Fibroblast of pulmonary artery (primary cell): Measurements from ENCODE around the gene RPUSD1.

Experiments
- DNase-seq: peaks from one replicate; pipeline ENCODE4 v3.0.0-alpha.2; 2010; ENCODE audit warnings: low read depth
- H3K4me3 ChIP-seq: replicated peaks from 2 replicates; pipeline ENCODE4 v1.5.1; 2011; ENCODE audit warnings: low read depth, mild to moderate bottlenecking, control low read depth, low read length, moderate library complexity
- TF ChIP-seq, protein P1 (sequence below): IDR thresholded peaks from 2 replicates; pipeline ENCODE4 v1.5.1; 2011; ENCODE audit warnings: mild to moderate bottlenecking, control low read depth, low read length, inconsistent platforms; ENCODE audit errors: missing control alignments

Gene RPUSD1

DNA sequence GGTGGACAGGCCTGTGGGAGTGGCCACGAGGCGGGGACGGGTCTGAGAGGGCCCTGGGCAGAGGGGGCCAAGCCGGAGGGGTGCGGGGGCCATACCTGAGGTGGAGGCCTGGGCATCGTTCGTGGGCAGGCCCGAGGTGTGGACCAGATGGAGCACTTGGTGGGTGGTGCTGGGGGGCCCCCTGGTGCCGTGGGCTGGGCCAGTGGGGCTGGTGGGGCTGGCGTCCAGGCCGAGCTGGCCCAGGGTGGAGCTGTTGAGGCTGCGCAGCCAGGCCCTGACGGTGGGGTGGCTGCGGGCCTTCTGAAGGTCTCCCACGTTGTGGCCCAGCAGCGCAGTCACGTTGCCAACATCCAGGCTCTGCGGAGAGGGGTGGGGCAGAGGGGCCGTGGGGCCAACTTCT lies 18.2 kb downstream of the RPUSD1 start:
- DNase-seq = no peak
- TF ChIP-seq, protein P1, sequence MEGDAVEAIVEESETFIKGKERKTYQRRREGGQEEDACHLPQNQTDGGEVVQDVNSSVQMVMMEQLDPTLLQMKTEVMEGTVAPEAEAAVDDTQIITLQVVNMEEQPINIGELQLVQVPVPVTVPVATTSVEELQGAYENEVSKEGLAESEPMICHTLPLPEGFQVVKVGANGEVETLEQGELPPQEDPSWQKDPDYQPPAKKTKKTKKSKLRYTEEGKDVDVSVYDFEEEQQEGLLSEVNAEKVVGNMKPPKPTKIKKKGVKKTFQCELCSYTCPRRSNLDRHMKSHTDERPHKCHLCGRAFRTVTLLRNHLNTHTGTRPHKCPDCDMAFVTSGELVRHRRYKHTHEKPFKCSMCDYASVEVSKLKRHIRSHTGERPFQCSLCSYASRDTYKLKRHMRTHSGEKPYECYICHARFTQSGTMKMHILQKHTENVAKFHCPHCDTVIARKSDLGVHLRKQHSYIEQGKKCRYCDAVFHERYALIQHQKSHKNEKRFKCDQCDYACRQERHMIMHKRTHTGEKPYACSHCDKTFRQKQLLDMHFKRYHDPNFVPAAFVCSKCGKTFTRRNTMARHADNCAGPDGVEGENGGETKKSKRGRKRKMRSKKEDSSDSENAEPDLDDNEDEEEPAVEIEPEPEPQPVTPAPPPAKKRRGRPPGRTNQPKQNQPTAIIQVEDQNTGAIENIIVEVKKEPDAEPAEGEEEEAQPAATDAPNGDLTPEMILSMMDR = no peak
- H3K4me3 ChIP-seq = no peak overlapping the region

DNA sequence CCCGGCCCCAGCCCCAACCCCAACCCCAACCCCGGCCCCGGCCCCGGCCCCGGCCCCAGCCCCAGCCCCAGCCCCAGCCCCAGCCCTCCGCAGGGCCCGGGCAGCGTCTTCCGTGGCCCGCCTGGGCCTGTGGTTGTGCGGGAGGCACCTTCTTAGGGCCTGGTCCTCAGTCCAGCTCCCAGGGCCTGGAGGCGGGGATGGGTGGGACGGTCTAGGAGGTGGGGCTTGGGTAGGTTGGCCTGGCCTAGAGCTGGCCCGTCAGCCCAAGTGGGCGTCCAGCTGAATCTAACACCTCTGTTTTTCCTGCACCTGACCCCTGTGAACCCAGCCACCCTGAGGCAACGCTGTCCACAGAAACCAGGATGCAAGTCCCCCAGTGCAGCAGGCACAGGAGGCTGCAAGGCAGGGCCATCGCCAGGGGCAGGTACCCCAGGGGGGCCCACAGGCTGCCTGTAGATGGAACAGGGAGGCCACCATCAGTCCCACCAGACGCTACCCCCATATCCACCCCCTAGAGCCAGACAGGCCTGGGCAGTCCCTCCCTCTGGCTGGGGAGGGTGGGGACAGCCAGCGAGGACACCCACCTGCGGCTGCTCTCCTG lies 18.9 kb downstream of the RPUSD1 start:
- H3K4me3 ChIP-seq = no peak overlapping the region
- DNase-seq = no peak
- TF ChIP-seq, protein P1 = no peak

DNA sequence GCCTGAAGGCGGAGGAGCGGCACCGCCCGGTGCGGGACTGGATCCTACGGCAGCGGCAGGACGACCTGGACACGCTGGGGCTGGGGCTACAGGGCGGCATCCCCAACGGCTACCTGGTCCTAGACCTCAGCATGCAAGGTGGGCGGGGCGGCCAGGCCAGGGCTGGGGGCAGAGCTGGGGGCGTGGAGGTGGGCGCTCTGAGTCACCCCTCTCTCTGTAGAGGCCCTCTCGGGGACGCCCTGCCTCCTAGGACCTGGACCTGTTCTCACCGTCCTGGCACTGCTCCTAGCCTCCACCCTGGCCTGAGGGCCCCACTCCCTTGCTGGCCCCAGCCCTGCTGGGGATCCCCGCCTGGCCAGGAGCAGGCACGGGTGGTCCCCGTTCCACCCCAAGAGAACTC lies 19.8 kb downstream of the RPUSD1 start:
- H3K4me3 ChIP-seq = no peak overlapping the region
- no peak for DNase-seq
- TF ChIP-seq, protein P1 = no peak

DNA sequence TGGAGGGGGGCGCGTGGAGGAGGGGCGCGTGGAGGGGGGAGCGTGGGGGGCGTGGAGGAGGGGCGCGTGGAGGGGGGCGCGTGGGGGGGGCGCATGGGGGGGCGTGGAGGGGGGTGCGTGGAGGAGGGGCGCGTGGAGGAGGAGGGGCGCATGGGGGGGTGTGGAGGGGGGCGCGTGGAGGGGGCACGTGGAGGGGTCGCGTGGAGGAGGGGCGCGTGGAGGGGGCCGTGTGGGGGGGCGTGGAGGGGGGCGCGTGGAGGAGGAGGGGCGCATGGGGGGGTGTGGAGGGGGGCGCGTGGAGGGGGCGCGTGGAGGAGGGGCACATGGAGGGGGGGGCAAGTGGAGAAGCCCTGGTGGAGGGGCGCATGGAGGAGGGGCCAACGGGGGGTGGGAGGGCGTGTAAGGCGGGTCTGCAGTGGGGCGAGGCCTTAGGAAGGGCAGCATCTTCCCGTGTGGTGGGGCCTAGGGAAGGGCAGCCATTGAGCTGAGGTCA lies 20.4 kb downstream of the RPUSD1 start:
- H3K4me3 ChIP-seq = no peak overlapping the region
- DNase-seq = no peak
- TF ChIP-seq, protein P1 = no peak

DNA sequence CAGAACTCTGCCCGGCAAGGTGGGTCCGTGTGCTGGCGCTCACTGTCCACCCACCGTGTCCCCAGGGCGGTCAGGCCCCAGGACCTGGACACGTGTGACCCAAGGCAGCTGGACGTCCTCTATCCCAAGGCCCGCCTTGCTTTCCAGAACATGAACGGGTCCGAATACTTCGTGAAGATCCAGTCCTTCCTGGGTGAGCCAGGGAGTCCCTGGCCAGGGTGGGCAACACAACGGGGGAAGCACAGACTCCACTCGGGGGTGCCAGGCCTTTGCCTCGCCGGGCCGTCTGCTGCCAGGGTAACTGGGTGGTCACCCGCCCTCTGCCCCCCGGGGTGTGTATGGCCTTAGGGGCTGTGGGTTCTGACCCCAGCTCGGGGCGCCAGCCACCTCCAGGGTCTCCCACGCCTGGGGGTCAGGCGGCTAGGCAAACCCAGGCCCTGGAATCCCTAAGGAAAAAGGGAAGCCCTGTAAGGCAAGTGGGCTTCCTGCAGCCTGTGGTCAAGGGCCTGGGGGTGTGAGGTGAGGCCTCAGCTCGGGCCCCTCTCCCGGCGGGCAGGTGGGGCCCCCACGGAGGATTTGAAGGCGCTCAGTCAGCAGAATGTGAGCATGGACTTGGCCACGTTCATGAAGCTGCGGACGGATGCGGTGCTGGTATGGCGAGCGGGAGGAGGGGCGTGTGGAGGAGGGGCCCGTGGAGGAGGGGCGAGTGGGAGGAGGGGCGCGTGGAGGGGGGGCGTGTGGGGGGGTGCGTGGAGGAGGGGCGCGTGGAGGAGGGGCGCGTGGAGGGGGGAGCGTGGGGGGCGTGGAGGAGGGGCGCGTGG lies 21.2 kb downstream of the RPUSD1 start:
- no peak overlapping the region for H3K4me3 ChIP-seq
- TF ChIP-seq, protein P1 = no peak
- DNase-seq = no peak

DNA sequence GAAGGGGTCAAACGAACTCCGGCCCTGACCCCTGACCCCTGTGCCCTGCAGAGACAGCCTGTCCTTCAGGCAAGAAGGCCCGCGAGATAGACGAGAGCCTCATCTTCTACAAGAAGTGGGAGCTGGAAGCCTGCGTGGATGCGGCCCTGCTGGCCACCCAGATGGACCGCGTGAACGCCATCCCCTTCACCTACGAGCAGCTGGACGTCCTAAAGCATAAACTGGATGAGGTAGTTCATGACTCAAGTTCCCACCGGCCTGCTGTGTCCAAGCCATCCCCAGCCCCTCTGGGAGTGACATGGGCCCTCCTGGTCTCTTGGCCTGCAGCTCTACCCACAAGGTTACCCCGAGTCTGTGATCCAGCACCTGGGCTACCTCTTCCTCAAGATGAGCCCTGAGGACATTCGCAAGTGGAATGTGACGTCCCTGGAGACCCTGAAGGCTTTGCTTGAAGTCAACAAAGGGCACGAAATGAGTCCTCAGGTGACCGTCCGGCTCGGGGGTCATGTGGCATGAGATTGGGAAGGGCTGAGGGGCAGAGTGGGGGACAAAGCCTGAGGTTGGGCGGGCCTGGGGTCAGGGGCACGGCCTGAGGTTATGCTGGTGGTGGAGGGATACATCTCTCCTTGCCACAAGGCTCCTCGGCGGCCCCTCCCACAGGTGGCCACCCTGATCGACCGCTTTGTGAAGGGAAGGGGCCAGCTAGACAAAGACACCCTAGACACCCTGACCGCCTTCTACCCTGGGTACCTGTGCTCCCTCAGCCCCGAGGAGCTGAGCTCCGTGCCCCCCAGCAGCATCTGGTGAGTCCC lies 22.0 kb downstream of the RPUSD1 start:
- TF ChIP-seq, protein P1 = no peak
- no peak overlapping the region for H3K4me3 ChIP-seq
- no peak for DNase-seq
